GM19455 (cell line): ENCODE measurements around the gene TMEM74B.
"Not testable (repeated sequence)": the region's sequence is repeated elsewhere in the genome, so short reads cannot be mapped to it uniquely, and the experiment has no call there.

Experiments used
- ATAC-seq: cut with Tn5 transposase; IDR thresholded peaks from one replicate; pipeline ENCODE4 v1.9.1; 2021; ENCODE audit not compliant: unreplicated experiment

TMEM74B gene

DNA sequence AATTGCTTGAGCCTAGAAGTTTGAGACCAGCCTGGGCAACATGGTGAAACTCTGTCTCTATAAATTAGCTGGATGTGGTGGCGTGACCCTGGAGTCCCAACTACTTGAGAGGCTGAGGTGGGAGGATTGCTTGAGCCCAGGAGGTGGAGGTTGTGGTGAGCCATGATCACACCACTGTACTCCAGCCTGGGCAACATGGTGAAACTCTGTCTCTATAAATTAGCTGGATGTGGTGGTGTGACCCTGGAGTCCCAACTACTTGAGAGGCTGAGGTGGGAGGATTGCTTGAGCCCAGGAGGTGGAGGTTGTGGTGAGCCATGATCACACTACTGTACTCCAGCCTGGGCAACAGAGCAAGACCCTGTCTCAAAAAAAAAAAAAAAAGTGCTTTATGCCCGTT lies 35.0 kb downstream of the TMEM74B start:
- not testable (repeated sequence) for ATAC-seq

DNA sequence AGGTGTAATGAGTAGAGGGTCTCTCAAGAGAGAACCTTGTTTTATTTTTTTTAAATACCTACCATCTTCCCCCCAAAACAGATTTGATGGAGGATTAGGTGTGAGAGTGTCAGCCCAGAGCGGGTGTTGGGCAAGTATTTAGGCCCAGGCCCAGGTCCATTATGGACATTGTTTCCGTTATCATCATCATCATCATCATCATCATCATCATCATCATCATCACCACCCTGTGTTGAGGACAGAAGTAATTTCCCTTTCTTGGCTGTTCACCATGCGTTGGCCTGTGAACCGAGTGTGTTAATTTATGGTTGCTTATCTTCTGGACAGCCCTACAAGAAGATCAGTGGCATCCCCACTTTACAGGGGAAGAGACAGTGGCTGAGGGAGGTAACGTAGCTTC lies 37.8 kb downstream of the TMEM74B start:
- ATAC-seq = no peak

DNA sequence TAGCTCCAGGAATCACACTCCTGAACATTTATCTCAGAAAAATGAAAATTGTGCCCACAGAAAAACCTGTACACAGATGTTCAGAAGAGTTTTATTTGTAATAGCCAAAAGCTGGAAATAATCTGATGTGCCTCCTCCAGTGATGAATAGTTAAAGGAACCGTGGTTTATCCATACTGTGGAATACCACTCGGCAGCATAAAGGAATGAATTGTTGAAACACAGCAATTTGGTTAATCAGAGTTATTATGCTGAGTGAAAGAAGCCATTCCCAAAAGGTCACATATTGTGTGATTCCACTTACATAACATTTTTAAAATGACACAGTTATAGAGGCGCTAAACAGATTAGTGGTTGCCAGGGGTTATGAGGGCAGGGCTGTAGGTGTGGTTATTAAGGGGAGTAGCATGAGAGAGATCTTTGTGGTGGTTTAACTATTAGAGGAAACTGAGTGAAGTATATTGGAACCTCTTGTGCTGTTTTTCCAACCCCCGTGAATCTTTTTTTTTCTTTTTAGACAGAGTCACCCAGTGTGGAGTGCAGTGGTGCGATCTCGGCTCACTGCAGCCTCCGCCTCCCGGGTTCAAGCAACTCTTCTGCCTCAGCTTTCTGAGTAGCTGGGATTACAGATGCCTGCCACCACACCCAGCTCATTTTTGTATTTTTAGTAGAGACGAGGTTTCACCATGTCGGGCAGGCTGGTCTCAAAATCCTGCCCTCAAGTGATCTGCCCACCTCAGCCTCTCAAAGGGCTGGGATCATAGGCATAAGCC lies 40.2 kb downstream of the TMEM74B start:
- ATAC-seq = no peak

DNA sequence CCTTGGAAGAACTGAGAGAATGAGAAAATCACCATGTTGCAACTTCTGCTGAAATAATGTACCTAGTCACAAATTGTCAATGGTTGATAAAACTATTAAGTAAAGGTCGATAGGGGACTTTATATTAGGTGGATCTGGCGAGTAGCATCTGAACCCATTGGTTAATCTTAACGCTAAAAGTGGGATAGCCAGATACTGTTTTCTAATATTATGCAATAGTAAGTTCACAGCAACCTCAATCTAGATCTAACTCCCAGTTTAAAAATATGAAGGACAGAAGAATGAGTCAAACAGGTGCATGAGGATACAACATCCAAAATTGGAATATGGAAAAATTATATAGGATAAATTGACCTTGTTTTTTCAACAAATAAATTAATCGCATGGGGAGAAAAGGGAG lies 47.5 kb downstream of the TMEM74B start:
- no peak for ATAC-seq

DNA sequence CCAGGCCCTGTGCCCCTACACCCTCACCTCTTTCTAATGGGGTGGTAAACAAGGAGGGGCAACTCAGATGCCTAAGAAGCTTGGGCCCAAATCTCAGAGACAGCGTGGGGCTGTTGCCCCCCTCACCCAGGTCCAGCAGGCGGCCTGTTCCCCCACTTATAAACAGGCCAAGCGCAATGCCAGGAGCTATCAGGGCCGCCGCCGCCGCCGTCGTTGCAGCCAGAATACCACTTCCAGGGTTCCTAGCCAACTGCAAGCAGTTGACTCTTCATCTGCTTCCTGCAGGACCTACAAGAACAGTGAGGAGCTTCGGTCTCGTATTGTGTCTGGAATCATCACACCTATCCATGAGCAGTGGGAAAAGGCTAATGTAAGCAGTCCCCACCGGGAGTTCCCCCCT lies 49.9 kb downstream of the TMEM74B start:
- no peak for ATAC-seq

DNA sequence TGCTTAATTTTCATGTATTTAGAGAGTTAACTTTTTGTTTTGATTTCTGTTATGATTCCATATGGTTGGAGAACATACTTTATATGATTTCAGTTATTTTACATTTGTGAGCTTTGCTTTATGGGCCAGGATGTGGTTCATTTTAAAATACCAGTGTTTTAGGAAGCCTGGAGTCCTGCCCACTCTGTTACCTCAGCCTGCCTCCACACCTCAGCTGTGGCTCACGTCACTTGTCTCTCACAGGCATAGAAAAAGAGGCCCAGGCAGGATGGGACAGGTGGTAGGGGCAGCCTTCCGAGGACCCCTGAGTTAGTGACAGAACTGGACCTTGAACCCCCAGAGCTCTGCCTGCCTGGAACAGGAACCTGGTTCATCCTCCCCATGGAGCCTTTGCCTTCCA lies 50.4 kb downstream of the TMEM74B start:
- ATAC-seq = no peak

DNA sequence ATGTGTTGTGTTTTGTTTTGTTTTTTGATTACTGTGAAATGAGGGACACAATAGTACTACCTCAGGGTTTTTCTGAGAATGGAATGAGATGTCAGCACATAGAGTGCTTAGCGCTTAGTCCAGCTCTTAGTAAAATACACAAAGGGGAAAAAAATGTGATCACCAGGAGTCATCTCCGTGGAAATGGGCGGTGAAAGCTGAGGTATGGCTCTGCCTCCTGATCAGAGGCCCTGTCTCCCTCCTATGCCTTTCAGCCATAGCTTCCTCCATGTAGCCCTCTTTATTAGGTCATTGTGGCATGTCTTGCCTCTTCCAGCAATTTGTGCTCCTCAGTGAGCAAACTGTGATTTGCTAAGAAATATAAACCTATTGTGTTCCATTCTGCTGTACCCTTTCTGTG lies 53.4 kb downstream of the TMEM74B start:
- ATAC-seq = no peak

DNA sequence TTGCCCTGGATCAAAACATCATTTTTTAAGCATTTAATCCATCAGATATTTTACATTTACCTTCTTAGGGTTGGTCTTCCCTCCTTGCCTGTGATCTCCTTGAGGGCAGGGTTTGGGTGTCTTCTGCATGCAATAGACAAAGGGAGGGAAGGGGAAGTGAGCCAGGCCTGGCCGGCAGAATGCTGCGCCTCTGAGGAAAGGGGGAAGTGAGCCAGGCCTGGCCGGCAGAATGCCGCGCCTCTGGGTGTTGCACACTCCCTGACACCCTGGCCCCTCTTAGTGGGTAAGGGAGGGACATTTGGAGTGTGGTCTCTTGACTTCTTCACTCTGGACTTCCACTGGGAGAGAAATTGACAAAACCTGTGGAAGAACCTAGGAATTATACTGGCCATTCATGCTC lies 53.9 kb downstream of the TMEM74B start:
- ATAC-seq = no peak
